Measurements from ENCODE around the gene C14orf180.

DNA sequence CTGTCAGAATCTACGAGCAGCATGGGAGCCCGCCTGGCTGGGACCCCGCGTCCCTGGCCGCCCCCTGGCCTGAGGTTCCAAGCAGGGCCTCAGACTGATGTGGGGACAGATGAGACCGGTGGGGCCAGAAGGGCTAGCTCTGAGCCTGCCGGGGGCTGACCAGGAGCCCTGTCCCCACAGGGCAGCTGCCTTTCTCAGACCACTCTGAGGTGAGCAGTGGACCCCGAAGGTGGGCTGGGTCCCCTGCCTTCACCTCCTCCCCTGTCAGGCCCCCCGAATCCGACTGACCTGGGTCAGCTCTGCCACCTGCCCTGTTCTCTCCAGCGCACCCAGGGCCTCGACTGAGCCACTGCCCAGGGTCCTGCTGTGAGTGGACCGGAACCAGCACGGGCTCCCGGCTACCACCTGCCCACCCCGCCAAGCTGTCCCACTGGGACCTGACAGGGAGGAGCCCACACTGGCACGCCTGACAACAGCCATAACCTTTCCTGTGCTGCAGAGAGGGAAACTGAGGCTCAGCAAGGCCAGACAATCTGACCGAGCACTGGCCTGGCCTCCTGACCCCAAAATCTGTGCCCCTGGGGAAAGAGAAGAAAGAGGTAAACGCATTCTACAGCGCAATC, 54.7 kb downstream of the C14orf180 start:
- TF ChIP-seq, protein P1, sequence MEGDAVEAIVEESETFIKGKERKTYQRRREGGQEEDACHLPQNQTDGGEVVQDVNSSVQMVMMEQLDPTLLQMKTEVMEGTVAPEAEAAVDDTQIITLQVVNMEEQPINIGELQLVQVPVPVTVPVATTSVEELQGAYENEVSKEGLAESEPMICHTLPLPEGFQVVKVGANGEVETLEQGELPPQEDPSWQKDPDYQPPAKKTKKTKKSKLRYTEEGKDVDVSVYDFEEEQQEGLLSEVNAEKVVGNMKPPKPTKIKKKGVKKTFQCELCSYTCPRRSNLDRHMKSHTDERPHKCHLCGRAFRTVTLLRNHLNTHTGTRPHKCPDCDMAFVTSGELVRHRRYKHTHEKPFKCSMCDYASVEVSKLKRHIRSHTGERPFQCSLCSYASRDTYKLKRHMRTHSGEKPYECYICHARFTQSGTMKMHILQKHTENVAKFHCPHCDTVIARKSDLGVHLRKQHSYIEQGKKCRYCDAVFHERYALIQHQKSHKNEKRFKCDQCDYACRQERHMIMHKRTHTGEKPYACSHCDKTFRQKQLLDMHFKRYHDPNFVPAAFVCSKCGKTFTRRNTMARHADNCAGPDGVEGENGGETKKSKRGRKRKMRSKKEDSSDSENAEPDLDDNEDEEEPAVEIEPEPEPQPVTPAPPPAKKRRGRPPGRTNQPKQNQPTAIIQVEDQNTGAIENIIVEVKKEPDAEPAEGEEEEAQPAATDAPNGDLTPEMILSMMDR (conservative IDR thresholded peaks at IDR 0.05; ENCODE audit: low read depth, low read length) = no peak
- no peak for TF ChIP-seq EZH2 (IDR thresholded peaks at IDR 0.05; ENCODE audit: borderline replicate concordance, low read depth, low read length, poor library complexity, severe bottlenecking)

Data from A673 (cell line).